ENCODE data around the gene PLCD3.

Gene PLCD3

DNA sequence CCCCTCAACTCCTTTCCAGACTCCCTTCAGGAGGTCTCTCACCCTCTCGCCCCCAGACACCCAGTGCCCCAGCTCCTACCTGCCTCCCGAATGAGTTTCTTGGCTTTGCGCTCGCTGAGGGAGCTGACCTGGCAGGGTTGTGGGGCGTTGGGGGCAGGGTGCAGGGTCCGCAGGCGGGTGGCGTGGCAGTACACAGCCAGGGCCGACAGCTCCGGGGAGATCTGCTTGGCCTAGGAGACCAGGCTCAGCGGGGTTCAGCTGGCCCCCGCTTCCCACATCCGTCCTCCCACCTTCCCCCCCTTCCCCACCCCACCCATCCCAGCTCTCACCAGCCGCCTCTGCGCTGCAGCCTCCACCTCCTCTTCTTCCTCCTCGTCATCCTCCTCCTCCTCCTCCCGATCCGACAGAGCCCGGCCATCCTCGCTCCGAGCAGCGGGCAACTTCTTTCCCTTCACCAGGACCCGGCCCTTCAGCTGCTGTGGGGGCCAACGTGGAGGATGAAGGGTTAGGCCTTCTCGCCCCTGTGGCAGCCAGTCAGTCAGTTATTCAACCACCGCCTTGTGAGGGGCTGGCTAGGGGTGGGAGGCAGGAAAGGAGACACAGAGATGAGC lies 17.2 kb downstream of the PLCD3 start:
- no peak for DNase-seq

DNA sequence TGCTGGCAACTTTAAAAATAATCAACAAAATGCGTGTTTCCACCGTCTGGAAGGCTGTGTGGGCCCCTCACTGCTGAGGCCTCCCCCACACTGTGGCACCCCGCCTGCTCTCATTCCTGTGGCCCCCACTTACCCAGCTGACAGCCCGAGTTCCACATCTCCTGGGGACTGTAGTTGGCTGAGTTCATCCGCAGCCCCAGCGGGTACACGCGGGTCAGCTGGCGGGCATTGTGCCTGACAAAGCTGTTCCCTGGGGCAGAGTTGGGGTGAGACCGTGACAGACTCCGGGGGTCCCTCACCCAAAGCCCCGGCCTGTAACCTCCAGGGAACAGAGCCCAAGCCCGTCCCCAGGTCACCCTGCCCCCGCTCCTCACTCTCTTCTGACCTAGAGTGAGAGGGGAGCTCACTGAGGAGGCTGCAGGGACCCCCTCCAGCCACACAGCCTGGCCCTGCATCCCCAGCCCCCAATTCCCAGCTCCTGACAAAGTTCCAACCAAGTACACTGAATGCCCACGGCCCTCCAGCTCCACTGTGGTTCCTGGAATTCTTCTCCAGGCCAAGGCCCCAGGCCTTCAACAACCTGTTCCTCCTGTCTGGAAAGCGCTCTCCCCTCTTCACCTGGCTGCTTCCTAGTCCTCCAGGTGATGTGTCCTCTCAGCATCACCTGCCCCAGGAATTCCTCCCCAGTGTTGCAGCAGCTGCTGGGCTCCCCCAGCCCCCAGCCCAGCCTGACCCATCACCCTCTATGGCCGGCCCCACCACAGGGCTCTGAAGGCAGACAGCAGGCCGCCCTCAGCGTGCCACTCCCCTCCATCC lies 18.0 kb downstream of the PLCD3 start:
- DNase-seq: no peak

DNA sequence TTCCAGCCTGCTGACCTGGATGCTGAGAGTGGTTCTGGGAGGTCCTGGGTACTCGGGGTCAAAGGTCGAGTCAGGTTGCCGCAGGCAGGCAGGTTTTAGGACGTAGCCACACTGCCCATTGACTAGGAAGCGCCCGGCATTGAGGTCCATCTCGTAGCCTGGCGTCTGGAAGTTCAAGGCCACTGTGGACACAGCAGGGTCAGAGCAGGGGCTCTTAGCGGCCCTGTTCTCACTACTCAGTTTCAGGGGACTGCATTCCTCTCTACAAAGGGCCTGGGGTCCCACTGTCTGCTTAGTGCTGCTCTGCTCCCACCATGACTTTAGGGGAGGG lies 18.9 kb downstream of the PLCD3 start:
- no peak for DNase-seq

DNA sequence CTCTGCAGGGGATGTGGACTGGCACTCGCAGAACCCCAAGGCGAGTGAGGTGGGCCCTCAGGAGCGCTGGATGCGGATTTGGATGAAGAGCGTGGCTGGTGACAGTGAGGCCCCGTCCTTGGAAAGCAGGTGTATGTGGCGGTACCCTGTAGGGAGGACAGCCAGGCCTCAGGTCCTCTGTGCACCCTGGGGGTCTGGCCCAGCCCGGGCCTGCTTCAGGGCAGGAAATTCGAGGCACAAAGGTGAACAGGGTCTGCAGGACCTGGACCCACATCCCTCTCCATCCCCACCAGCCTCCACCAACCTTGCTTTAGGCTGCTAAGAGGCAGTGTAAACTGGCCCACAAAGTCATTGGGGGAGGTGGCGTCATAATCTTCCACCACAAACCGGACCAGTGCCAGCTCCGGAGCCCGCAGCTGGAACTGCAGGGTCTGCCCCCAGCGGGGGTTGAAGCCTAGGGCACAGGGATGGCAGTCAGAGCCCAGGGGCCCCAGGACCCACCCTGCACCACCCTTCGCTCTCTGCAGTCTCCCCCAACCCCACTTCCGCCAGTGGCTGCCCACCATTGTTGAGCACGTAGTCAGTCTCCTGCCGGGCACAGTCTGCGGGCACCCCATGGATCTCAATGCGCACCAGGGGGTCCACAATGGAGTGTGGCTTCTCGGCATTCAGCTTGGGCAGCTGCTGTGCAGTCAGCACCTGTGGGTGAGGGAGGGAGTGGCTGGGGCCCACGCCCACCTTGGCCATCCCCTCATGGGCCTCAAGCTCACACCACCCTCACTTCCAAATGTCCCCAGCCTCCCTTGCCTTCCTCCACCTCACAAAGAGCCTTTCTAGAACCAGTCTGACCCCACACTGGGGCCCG lies 19.5 kb downstream of the PLCD3 start:
- DNase-seq: no peak

DNA sequence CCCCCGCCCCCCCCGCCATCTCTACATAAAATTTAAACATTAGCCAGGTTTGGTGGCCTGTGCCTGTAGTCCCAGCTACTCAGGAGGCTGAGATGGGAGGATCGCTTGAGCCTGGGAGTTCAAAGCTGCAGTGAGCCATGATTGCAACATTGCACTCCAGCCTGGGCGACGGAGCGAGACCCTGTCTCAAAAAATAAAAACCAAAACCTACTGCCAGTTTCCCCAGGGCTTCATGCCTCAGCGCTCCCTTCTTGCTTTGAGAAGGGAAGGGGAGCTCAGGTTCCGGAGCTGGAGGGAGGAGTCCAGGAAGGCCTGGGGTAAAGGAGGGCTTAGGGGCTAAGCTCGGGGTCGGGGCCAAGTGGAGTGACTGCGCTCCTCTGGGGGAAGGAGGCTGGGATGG lies 20.5 kb downstream of the PLCD3 start:
- no peak for DNase-seq

DNA sequence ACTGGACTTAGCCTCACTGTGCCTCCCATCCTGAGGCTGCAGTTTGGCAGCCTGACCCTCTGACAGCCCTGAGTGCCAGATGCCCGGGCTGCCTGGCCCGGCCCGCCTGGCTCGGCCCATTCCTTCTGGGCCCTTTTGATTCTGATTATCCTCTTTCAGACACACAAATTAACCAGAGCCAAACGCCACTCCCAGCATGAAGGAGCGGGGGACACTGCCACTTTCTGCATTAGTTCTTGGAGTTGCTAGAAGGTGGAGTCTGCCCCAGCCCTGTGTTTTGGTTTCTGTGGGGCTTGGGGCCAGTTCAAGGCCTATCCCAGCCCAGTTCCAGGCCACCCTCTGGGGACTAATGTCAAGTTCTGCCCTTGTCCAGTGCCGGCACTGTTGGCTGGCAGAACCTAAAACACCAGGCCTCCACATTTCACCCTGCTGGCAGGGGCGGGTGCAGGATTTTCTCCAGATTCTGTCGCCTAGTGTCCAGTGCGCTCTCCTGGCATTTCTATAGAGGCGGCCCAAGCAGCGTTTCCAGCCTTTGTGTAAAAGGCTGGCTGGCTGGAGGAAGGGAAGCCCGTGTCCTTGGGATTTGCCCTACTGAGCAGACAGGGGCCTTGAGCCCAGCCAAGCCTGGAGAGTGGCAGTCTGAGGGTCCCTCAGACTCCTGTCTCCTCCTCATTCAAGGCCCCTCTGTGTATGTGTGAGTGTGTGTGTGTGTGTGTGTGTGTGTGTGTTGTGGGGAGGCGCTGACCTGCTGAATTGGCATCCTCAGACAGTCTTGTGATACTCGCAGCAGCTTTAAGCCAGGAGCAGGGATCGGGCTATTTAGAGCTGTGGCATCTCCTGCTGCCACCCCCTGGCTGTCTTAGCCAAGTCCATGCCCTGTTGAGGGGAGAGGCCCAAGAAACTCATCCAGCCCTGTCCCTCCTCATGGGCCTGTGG lies 21.4 kb downstream of the PLCD3 start:
- no peak for DNase-seq

DNA sequence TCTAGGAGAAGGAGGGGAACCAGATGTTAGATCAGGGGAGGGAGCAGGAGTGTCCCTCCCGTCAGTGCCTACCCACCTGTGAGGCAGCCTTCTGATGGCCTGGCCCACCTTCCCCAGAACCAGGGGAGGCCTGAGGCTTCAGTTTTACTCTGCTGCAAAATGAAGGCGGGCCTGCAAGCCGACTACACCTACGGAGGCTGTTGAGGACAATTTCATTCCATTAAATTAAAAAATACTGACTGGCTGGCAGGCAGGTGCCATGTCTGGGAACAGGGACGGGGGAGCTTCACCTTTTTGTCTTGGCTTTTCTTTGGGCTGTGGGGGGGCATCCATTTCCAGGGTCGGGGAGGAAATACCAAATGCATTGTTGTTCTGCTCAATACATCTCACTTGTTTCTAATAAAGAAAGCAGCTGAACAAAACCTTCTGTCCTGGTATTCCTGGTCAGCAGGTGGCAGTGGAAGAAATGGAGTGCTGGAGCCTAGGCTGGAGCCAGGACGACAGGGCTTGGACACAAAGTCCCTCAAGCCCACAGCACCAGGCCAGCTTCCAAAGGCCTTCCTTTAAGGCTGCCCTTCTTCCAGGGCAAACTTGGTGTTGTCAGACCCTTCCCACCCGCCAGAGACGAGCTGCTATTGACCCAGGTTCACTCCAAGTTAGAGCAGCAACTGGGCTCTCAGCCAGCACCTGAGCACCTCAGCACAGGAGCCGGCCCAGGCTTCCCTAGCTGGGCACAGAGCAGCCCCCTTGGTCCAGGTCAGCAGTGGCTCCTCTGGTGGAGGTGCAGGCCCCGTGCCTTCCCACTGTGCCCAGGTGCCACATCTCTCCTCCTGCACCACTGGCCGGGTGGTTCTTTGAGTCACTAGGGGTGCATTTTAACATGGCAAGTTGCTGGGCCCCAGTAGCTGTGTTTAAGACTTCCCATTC lies 23.5 kb downstream of the PLCD3 start:
- DNase-seq: no peak

DNA sequence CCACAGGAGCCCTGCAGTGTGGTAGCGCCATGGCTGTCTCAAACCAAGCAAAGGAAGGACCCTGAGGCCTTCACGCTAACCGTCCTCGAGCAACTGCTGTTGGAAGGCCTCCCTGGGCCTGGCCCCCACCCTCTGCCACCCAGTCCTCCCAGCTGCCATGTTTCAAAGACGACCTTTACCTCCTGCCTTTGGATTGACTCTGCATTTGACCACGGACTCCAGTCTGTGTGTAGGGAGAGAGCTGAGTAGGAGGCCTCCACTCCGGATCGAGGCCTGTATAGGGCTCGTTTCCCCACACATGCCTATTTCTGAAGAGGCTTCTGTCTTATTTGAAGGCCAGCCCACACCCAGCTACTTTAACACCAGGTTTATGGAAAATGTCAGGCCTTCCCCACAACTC lies 24.3 kb downstream of the PLCD3 start:
- DNase-seq: no peak

DNA sequence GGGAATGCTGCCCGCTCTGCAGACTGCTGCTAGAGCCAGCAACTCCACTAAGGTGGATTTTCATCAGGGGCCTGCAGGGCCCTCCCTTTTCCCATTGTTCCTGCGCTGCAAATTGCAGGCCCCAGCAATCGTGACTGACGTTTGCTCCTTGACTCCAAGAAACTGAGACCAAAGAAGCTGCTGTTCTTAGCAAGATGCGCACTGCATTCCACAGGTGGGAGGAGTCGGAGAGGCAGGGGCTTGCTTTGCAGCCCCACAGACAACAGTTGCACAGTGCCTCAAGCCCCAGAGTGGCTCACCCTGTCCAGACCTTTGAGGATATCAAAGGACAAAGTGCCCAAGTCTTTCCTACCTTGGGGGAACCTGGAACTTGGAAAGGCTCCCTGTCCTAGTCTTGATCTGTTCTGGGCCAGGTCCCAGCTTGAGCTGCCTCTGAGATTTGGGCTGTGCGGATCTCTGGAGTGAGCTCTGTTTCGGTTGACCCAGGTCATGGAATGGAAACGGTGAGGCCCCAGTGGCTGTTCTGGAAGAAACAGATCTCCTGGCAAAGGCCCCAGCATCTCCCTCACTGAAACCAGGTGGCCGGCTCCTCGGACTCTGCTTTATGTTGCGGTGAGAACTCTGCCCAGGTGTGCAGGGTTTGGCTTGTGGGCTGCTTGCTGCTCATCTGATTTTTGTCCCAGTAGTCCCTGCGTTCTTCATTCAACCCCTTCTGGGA lies 24.9 kb downstream of the PLCD3 start:
- no peak for DNase-seq

DNA sequence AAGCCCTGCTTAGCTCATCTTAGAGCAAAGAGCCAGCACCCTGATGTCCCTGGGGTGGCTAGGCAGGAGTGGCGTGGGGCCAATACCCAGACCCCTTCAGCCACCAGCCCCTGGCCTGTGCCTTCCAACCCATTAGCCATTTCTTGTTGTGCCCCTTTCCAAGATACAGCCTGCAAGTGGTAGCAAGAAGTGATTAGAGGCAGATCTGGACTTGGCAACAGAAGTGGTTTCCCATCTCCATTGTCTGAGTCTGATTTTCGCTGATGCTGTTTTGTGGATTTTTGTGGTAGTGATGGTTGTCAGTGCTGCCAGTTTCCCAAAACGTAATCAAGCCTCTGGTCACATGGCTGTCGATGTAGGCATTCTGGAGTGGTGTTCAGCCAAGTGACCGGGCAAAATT lies 25.7 kb downstream of the PLCD3 start:
- no peak for DNase-seq

DNA sequence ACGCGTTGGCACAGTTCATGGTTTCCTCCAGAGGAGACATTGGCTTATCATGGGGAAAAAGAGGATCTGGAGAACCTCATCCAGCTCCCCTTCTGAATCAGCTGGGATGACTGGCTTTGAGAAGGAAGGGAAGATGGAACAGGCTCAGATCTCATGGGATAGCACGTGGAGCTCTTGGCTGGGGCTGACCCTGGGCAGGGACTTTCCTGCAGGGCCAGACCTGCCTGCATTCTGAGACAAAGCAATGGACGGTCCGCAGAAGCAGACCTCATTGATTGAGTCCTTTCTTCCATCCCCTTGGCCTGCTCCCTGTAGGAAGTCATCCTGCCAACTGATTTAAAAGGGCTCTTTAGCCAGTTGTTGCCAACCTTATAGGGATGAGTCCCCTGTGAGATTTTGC lies 26.2 kb downstream of the PLCD3 start:
- DNase-seq: no peak

DNA sequence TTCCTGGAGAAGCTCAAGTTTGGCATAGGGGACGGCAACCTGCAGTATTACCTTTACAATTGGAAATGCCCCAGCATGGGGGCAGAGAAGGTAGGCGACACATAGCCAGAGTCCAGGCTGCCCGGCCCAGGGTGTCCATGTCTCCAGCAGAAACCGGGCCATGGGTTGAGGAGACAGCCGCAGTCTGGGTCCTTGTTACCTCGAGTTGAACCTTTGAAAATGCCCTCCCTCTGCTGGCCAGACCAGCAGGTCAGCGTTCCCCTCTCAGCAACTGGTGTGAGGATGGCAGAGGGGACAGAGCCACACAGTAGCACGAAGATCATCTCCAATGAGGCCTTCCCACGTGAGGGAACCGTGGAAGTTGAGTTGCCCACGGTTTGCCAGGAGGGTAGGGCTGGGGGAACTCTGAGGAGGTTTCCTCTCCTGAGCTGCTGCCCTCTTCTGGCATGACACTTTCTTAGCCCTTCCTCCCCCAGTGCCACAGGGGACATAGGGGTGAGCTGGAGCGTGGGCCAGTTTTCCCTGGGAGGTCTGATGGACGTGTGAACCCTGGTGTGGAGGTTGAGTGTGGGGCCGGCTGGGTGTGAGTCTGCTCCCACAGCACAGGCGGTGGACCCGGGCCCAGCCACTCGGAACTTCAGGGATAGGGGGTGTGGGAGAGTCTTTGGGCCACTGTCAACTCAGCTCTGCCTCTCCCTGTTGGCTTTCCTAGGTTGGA lies 27.2 kb downstream of the PLCD3 start:
- no peak for DNase-seq

DNA sequence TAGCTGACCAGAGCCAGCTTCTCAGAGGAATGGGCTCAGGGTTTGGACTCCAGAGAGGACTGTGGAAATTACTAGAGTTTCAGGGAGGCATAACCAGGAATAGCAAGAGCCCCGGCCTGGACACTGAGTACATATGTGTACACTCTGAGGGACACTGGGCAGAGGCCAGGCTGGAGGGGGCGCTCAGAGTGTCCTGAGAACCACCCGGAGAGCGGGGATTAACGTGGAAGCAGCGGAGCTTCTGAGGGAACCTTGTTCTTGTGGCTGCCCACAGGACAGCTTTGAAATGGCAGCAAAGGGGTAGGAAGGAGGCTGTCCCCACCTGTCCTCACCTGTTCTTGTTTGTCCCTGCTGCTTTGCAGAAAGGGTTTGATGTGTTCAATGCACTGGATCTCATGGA lies 27.8 kb downstream of the PLCD3 start:
- DNase-seq: no peak

DNA sequence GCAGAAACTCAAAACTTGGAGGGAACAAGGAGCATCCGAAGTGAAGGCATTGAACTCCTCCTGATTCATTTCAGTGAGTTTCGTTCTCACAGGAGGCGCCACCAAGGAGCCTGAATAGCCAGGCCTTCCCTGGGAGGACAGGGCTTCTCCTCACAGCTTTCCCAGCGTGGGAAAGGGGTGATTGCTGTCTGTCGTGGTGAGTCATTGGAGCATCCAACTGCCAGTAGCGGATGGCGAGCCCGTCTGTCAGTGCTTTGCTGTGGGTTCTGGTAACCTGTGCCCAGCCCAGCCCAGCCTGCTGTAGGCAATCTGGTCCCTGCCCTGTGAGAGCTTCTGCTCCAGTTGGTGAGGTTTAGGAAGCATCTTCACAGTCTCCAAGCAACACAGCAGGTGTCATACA lies 28.3 kb downstream of the PLCD3 start:
- DNase-seq: no peak

DNA sequence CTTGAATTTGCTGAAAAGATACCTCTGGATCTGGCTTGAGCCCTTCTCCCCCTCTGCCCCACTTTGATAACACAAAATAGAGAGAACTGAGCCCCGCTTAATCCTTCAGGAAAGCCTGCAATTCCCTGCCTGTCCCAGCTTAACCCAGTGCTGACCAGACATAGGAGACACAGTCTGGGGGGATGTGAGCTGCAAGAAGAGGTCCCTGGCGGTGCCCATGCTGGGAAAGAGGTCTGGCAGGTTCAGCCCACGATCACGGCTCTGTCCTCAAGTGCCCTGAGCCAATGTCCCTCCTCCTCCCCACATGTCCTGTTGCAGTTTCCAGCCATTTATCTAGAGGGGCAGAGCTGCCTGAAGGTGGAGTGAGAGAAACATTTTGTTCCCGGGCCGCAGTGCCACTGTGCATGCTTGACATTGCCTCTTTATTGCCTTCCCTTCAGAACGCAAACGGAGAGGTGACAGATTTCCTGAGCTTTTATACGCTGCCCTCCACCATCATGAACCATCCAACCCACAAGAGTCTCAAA lies 29.0 kb downstream of the PLCD3 start:
- no peak for DNase-seq

DNA sequence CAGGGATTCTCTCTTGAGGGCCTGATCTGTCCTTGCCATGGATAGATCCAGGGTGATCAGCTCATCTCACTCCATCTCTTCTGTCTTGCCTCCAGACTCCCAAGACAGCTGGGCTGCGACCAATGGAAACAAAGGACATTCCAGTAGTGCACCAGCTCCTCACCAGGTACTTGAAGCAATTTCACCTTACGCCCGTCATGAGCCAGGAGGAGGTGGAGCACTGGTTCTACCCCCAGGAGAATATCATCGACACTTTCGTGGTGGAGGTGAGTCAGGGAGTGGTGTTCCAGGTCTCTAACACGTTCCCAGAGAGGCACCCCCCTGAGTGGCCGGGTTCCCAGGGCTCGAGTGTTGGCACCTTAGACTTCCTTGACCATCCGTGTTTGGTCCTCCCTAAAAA lies 29.5 kb downstream of the PLCD3 start:
- no peak for DNase-seq

DNA sequence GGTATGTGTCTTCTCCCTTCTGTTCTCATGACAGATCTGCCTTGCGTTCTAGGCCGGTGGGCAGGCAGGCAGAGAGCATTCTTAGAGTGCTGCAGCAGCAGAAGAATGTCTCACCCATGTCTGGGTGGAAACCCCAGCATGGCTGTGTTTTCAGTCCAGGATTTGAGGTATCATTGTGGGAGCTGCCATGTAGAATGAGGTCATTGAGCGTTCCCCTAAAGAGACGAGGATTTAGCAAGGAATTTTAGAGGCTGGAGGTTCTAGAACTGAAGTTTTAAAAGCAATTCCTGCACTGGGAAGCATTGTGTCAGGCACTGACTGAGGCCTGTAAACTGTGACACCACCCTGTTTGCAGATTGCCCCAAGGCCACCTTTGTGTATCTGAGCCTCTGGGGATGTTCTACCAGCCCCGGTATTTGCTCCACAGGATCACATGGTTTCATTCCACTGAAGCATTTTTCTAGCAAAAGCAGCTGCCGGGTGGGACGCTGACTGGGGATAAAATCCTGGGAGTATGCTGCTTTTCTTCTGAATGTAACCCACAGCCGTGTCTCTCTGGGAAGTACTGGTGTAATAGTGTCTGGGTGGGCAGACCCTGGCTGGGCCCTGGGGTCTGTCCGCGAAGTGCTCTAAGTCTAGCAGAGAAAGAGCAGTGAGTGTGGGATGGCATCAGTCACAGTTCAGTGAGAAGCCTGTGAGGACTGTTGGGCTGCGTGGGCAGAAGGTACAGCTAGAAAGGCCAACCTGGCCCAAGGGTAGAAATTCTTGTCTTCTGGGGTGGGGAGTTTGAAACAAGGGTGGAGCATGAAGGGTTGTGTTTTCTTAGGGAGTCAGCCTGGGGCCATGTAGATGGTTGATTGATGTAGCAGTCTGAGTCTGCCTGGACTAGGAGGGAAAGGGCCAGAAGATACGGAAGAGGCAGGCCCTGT lies 30.2 kb downstream of the PLCD3 start:
- no peak for DNase-seq

DNA sequence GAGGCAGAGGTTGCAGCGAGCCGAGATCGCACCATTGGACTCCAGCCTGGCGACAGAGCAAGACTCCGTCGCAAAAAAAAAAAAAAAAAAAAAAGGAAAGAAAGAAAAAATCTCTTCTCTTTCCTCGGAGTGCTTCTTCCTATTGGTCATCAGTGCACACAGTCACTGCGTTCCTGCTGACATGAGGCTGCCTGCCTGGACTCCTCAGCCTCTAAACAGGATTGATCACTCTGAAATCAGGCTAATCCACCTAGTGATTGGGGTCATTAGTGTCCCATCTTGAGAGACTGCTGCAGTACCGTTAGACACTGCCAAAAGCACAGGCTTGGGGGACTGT lies 30.8 kb downstream of the PLCD3 start:
- DNase-seq: no peak

Data from SIG-M5 (cell line).